ENCODE data around the gene RBMS1.

DNA sequence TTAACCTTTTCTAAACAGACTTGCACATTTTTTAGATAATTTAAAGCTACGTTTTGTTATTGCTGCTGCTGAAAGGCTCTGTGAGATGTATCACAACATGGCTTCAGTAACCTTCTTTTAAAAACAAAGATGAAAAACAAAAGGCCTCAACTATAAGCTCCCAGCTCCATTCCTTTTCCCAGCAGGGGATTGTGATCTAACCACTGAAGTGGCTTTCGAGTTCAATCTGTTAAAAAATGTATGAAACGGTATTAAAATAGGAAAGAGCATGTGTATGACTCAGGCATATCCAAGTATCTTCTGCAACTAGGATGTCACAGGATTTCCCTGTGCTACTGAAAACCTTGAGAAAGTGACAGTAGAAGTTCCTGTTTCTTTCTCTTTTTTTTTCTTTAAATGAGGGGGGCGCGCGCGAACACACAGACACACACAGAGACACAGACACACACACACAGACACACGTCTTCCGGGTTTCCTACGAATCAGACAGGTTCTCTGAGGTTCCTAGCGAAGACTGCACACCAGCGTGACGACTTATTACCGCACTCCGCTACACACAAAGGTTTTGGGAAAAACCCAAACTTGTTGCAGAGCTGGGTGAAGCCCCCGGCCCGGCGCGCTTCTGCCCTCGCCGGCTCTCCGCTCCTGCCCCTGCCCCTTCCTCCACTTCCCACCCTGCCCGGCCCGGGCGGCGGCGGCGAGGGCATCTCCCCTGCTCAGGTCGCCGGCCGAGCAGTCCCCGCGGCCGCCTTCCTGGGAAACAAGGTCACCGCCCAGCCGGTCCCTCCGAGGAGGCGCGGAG, 86.8 kb downstream of the RBMS1 start:
- TF ChIP-seq SMC3 (IDR thresholded peaks at IDR 0.05) (peak; percentile 33; the same call in 2 of the 3 replicates), SREBF2 (IDR thresholded peaks at IDR 0.05) (no peak), HDAC2 (IDR thresholded peaks at IDR 0.05) (no peak), POLR2A (IDR thresholded peaks at IDR 0.05; ENCODE audit: low read length) (peak; percentile 19; the same call in 1 of the 2 replicates), CHD4 (IDR thresholded peaks at IDR 0.05; ENCODE audit: borderline replicate concordance) (no peak), PHF8 (IDR thresholded peaks at IDR 0.05; ENCODE audit: borderline replicate concordance, low read depth) (no peak), JUNB (IDR thresholded peaks at IDR 0.05) (no peak)
- TF ChIP-seq, protein P1, sequence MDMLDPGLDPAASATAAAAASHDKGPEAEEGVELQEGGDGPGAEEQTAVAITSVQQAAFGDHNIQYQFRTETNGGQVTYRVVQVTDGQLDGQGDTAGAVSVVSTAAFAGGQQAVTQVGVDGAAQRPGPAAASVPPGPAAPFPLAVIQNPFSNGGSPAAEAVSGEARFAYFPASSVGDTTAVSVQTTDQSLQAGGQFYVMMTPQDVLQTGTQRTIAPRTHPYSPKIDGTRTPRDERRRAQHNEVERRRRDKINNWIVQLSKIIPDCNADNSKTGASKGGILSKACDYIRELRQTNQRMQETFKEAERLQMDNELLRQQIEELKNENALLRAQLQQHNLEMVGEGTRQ (IDR thresholded peaks at IDR 0.05) = no peak
- TF ChIP-seq, protein P2, sequence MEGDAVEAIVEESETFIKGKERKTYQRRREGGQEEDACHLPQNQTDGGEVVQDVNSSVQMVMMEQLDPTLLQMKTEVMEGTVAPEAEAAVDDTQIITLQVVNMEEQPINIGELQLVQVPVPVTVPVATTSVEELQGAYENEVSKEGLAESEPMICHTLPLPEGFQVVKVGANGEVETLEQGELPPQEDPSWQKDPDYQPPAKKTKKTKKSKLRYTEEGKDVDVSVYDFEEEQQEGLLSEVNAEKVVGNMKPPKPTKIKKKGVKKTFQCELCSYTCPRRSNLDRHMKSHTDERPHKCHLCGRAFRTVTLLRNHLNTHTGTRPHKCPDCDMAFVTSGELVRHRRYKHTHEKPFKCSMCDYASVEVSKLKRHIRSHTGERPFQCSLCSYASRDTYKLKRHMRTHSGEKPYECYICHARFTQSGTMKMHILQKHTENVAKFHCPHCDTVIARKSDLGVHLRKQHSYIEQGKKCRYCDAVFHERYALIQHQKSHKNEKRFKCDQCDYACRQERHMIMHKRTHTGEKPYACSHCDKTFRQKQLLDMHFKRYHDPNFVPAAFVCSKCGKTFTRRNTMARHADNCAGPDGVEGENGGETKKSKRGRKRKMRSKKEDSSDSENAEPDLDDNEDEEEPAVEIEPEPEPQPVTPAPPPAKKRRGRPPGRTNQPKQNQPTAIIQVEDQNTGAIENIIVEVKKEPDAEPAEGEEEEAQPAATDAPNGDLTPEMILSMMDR (IDR thresholded peaks at IDR 0.05) = no peak
- TF ChIP-seq, protein P3, sequence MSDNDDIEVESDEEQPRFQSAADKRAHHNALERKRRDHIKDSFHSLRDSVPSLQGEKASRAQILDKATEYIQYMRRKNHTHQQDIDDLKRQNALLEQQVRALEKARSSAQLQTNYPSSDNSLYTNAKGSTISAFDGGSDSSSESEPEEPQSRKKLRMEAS (IDR thresholded peaks at IDR 0.05) = peak; percentile 61
- TF ChIP-seq, protein P4, sequence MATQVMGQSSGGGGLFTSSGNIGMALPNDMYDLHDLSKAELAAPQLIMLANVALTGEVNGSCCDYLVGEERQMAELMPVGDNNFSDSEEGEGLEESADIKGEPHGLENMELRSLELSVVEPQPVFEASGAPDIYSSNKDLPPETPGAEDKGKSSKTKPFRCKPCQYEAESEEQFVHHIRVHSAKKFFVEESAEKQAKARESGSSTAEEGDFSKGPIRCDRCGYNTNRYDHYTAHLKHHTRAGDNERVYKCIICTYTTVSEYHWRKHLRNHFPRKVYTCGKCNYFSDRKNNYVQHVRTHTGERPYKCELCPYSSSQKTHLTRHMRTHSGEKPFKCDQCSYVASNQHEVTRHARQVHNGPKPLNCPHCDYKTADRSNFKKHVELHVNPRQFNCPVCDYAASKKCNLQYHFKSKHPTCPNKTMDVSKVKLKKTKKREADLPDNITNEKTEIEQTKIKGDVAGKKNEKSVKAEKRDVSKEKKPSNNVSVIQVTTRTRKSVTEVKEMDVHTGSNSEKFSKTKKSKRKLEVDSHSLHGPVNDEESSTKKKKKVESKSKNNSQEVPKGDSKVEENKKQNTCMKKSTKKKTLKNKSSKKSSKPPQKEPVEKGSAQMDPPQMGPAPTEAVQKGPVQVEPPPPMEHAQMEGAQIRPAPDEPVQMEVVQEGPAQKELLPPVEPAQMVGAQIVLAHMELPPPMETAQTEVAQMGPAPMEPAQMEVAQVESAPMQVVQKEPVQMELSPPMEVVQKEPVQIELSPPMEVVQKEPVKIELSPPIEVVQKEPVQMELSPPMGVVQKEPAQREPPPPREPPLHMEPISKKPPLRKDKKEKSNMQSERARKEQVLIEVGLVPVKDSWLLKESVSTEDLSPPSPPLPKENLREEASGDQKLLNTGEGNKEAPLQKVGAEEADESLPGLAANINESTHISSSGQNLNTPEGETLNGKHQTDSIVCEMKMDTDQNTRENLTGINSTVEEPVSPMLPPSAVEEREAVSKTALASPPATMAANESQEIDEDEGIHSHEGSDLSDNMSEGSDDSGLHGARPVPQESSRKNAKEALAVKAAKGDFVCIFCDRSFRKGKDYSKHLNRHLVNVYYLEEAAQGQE (IDR thresholded peaks at IDR 0.05) = no peak
- TF ChIP-seq, protein P5, sequence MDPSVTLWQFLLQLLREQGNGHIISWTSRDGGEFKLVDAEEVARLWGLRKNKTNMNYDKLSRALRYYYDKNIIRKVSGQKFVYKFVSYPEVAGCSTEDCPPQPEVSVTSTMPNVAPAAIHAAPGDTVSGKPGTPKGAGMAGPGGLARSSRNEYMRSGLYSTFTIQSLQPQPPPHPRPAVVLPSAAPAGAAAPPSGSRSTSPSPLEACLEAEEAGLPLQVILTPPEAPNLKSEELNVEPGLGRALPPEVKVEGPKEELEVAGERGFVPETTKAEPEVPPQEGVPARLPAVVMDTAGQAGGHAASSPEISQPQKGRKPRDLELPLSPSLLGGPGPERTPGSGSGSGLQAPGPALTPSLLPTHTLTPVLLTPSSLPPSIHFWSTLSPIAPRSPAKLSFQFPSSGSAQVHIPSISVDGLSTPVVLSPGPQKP (IDR thresholded peaks at IDR 0.05; ENCODE audit: low read depth, low read length) = no peak
